HUES6 (cell line): ENCODE measurements around the gene LUZP2.

ENCODE experiments used
- H3K27ac ChIP-seq: 2 replicates; pipeline ENCODE4 v1.7.0; 2013; ENCODE audit warnings: low read depth, mild to moderate bottlenecking, low read length, inconsistent platforms
- H3K27me3 ChIP-seq: 2 replicates; pipeline ENCODE4 v1.6.1; 2013; ENCODE audit warnings: low read length; ENCODE audit not compliant: control insufficient read depth, insufficient read depth
- H3K36me3 ChIP-seq: 2 replicates; pipeline ENCODE4 v1.6.1; 2013; ENCODE audit warnings: low read length; ENCODE audit not compliant: control insufficient read depth, insufficient read depth
- H3K4me1 ChIP-seq: 2 replicates; pipeline ENCODE4 v1.6.1; 2013; ENCODE audit warnings: low read length; ENCODE audit not compliant: control insufficient read depth, insufficient read depth
- H3K4me3 ChIP-seq: 2 replicates; pipeline ENCODE4 v1.5.1; 2013; ENCODE audit warnings: low read depth, low read length
- H3K9ac ChIP-seq: one replicate; pipeline ENCODE4 v1.6.1; 2013; ENCODE audit warnings: mild to moderate bottlenecking, low read length
- H3K9me3 ChIP-seq: 2 replicates; pipeline ENCODE4 v1.6.1; 2013; ENCODE audit warnings: low read depth, low read length; ENCODE audit not compliant: control insufficient read depth, insufficient read depth

Gene LUZP2

DNA sequence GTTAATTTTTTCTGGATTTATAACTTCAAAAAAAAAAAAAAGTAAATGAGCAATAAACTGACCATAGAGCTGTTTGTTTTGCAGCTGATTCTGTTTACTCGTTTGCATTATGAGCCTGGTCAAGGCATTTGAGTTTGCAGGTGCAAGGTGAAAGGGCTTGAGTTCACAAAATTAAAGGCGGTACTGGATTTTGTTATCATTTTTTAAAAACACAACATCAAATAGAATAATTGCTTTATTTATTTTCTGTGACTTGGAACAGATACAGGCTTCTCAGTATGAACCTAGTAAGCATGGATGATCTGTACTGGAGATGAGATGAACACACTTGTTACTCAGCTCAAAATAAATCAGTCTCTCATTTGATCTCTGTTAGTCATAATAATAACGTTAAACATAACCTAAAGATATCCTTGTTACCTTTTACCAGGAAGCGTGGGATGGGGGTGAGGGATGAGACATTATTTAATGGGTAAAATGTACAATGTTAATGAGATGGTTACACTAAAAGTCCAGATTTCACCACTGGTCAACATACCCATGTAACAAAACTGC lies 137.8 kb downstream of the LUZP2 start:
- Histone ChIP-seq H3K9me3 (no peaks in the 10 kb centered on the region), H3K4me3 (no peak overlapping the region), H3K27me3 (no peaks in the 10 kb centered on the region), H3K36me3 (no peaks in the 10 kb centered on the region), H3K27ac (no peak overlapping the region), H3K4me1 (no peaks in the 10 kb centered on the region), H3K9ac (no peak overlapping the region)

DNA sequence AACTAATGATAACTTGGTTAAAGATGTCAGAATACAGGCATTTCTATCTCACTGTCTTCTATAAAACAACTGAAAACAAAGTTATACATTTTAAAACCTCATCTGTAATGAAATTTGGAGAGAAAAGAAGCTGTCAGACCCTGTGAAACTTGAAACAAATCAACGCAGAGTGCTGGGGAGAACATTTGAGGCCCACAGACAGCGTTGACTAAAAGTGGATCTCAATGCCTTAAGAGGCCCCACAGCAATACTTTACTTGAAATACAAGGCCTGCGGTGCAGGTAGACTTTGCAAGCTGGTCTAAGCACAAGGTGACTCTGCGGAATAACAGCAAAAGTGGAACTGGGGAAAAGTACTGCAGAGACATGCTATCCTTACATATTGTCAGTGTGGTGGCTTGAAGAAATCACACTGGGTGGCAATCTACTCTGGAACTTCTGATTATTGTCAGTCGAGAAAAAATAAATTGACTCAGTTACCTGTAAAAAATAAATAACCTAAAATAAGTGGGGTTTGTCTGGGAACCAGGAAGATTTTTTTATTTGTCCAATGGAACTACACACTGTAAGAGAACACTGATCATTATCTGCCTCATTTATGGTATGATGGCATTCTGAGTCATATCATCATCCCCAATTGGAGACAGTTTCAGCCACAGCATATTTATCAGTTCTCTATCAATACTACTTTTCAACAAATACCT lies 138.9 kb downstream of the LUZP2 start:
- Histone ChIP-seq H3K36me3 (no peaks in the 10 kb centered on the region), H3K9me3 (no peaks in the 10 kb centered on the region), H3K27me3 (no peaks in the 10 kb centered on the region), H3K9ac (no peak overlapping the region), H3K27ac (no peak overlapping the region), H3K4me1 (no peaks in the 10 kb centered on the region), H3K4me3 (no peak overlapping the region)

DNA sequence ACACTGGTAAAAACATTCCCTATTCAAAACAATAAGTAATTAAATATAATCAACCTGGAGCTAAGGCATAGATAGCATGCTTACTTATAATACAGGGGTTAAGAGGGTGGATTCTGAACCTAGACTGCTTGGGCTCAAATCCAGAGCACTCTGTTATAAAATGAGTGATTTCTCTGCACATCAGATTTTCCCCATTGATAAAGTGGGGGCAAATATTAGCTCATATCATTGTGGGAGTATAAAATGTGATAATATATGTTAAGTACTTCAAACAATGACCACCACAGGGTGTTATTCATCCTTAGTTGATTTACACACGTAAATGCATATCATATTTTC lies 139.4 kb downstream of the LUZP2 start:
- Histone ChIP-seq H3K9me3 (no peaks in the 10 kb centered on the region), H3K9ac (no peak overlapping the region), H3K4me3 (no peak overlapping the region), H3K4me1 (no peaks in the 10 kb centered on the region), H3K36me3 (no peaks in the 10 kb centered on the region), H3K27ac (no peak overlapping the region), H3K27me3 (no peaks in the 10 kb centered on the region)

DNA sequence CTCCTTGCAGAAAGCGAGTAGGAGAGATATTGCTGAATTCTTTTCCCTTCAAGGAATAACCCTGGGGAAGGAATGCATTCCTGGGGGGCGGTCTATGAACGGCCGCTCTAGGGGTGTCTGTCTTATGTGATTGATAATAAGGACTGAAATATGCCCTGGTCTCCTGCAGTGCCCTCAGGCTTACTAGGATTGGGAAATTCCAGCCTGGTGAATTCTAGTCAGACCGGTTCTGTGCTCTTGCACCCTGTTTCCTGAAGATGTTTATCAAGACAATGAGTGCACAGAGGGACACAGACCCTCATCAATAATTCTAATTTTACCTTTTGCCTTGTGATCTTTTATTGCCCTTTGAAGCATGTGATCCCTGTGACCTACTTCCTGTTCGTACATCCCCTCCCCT lies 140.7 kb downstream of the LUZP2 start:
- Histone ChIP-seq H3K27me3 (no peaks in the 10 kb centered on the region), H3K9me3 (no peaks in the 10 kb centered on the region), H3K4me1 (no peaks in the 10 kb centered on the region), H3K9ac (no peak overlapping the region), H3K36me3 (no peaks in the 10 kb centered on the region), H3K27ac (no peak overlapping the region), H3K4me3 (no peak overlapping the region)

DNA sequence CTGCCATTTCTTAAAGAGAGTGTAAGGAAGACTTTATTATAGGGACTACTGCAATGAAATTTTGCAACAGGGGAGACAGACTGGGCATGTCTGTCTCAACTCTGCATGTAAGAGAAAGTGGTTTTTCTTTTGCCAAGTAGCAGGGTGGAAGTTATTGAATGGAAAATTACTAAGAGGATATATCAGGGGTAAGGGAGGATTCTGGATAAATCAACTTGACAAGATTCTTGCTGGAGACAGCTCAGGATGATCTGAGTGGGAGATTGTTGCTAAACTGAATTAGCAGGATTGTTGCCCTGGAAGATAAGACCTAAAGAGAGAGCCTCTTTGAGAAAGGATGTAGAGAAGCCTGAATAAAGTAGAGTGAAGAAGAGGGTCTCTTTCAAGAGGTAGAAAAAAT lies 145.8 kb downstream of the LUZP2 start:
- Histone ChIP-seq H3K9me3 (no peaks in the 10 kb centered on the region), H3K9ac (no peak overlapping the region), H3K27ac (no peak overlapping the region), H3K4me1 (no peaks in the 10 kb centered on the region; the same call in 1 of the 2 replicates), H3K4me3 (no peak overlapping the region), H3K27me3 (no peaks in the 10 kb centered on the region), H3K36me3 (no peaks in the 10 kb centered on the region)

DNA sequence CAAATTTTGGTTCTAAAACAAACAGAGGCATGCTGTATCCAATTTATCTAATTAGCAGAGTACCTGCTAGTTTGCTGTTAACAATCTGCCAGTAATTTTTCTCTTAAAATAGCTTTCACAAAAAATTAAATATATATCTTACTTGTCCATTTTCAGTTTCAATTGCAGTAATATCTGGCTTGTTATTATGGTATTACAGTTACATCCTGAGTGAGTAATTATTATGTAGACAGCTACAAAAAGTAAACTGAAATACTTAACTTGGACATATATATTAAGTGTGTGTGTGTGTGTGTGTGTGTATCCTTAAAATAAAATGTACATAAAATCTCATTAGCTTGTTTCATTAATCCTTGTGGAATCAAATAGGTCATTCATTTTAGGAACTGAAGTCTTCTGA lies 148.7 kb downstream of the LUZP2 start:
- no peak overlapping the region for H3K9ac ChIP-seq
- no peaks in the 10 kb centered on the region; the same call in 1 of the 2 replicates for H3K4me1 ChIP-seq
- H3K9me3 ChIP-seq = no peaks in the 10 kb centered on the region
- H3K4me3 ChIP-seq = no peak overlapping the region
- H3K27ac ChIP-seq = no peak overlapping the region
- H3K36me3 ChIP-seq = no peaks in the 10 kb centered on the region
- H3K27me3 ChIP-seq = no peaks in the 10 kb centered on the region

DNA sequence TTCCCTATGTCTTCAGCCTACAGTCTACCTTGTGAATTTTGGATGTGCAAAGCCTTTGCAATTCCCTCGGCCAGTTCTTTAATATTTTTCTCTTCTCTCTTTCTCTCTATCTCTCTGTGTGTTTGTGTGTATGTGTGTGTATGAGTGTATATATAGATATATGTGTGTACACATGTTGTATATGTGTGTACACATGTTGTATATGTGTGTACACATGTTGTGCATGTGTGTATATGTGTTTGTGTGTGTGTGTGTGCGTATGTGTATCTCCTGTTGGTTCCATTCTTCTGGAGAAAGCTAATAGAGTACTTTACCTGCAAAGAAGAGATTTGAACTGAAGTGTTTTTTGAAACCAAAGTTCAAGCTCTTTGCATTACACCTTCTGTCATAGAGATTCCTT lies 155.0 kb downstream of the LUZP2 start:
- H3K36me3 ChIP-seq = no peaks in the 10 kb centered on the region
- no peak overlapping the region for H3K4me3 ChIP-seq
- H3K9ac ChIP-seq = no peak overlapping the region
- no peaks in the 10 kb centered on the region for H3K9me3 ChIP-seq
- H3K27me3 ChIP-seq = no peaks in the 10 kb centered on the region
- H3K4me1 ChIP-seq = no peaks in the 10 kb centered on the region
- no peak overlapping the region for H3K27ac ChIP-seq

DNA sequence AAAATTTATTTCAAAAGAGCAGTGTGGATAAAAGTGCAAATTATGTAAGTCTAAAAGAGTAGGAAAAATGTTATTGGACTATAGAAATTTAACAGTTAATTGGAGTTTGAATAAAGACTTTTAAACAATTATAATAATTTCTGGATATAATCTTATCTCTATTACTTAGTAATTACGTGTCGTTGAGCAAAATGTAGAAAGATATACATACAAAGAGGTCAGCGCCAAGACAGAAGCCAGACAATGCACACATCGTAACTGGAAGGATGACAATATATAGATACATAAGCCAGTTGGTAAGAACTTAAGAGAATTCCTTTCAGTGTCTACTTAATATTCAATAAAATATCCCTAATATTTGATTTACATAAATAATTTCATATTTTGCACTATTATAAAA lies 157.0 kb downstream of the LUZP2 start:
- Histone ChIP-seq H3K4me3 (no peak overlapping the region), H3K9ac (no peak overlapping the region), H3K36me3 (no peaks in the 10 kb centered on the region), H3K9me3 (no peaks in the 10 kb centered on the region), H3K27ac (no peak overlapping the region), H3K4me1 (no peaks in the 10 kb centered on the region), H3K27me3 (no peaks in the 10 kb centered on the region)

DNA sequence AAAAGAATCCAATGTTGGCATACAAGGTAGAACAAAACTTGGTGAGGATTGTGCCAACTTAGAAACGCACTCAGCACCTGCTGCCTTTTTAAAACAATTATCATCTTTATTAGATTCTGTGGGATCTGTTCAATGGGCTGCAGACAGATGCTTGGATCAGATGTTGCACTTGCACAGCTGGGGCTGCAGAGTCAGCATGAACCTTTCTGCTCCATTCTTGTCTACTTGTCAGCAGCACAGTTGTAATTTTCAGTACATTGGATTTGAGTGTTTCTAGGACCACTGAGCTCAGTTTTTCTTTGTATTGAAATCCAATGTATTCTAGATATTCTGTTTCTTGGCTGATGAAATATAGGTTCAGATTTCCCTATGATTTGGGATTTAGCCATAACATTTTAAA lies 164.5 kb downstream of the LUZP2 start:
- no peaks in the 10 kb centered on the region for H3K27me3 ChIP-seq
- H3K9me3 ChIP-seq = peaks cover 23% of the 10 kb centered on the region
- H3K27ac ChIP-seq = no peak overlapping the region
- H3K9ac ChIP-seq = no peak overlapping the region
- no peaks in the 10 kb centered on the region for H3K4me1 ChIP-seq
- no peak overlapping the region for H3K4me3 ChIP-seq
- H3K36me3 ChIP-seq = no peaks in the 10 kb centered on the region

DNA sequence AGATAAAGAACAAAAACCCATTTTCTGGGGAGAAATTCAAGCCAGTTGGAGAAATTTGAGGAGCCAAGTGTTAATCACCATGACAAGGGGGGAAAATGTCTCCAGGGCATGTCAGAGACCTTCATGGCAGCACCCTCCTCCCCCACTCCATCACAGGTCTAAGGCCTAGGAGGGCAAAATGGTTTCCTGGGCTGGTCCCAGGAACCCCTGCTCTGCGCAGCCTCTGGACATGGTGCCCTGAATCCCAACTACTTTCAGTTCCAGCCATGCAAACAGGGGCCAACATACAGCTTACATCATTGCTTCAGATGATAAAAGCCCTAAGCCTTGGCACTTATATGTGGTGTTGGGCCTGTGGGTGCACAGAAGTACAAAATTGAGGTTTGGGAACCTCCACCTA lies 167.5 kb downstream of the LUZP2 start:
- Histone ChIP-seq H3K27ac (no peak overlapping the region), H3K9ac (no peak overlapping the region), H3K27me3 (no peaks in the 10 kb centered on the region), H3K4me3 (no peak overlapping the region), H3K9me3 (peaks cover 23% of the 10 kb centered on the region), H3K4me1 (peaks cover 4% of the 10 kb centered on the region; the same call in 1 of the 2 replicates), H3K36me3 (no peaks in the 10 kb centered on the region)

DNA sequence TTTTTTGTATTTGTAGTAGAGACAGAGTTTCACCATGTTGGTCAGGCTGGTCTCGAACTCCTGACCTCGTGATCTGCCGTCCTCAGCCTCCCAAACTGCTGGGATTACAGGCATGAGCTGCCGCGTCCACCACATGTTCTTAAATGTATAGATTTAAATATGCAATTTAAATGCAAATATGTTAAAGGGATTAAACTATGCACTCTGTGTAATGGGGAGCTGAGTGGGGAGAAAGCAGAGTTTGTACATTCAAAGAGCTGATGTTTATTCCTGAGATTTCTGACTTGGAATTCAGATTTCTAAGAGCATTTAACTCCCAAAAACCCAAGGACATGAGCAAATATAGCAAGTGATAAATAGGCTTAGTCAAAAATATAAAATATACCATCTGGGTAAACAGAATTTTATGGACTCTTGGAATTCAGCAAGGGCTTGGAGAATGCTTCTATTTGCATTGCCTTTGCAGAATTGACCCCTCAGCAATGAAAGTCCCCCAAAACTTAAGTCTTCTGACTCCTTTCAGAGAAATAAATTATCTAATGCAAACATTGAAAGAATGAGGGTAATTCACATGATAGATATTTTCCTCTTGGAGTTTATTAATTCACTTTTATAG lies 170.6 kb downstream of the LUZP2 start:
- Histone ChIP-seq H3K4me1 (peaks cover 4% of the 10 kb centered on the region; the same call in 1 of the 2 replicates), H3K36me3 (no peaks in the 10 kb centered on the region), H3K27me3 (no peaks in the 10 kb centered on the region), H3K9me3 (peaks cover 23% of the 10 kb centered on the region), H3K4me3 (no peak overlapping the region), H3K9ac (no peak overlapping the region), H3K27ac (no peak overlapping the region)
